GM19467 (cell line): ENCODE measurements around the gene FAM229B.
A peak's percentile ranks its signal among the peaks of the same experiment; 100 is the strongest.
"Not testable (repeated sequence)": the region's sequence is repeated elsewhere in the genome, so short reads cannot be mapped to it uniquely, and the experiment has no call there.

Experiments
- ATAC-seq: cut with Tn5 transposase; IDR thresholded peaks from one replicate; pipeline ENCODE4 v1.9.1; 2021; ENCODE audit warnings: mild to moderate bottlenecking, moderate library complexity; ENCODE audit not compliant: unreplicated experiment

FAM229B gene

GRCh38 chr6:112087136-112087911 lies at the start of gene FAM229B, which contains the start of gene TUBE1:
FAM229B (plus strand) TSS chr6:112087591; CDS start chr6:112099284, 11,693 bp downstream.
TUBE1 (minus strand) TSS chr6:112087482; CDS start chr6:112087434, 48 bp downstream.
- peak; percentile 98 for ATAC-seq

GRCh38 chr6:112037783-112038216 lies 49.6 kb upstream of the FAM229B start:
- ATAC-seq, result no peak

GRCh38 chr6:112038268-112038667 lies 49.1 kb upstream of the FAM229B start:
- ATAC-seq, result no peak

GRCh38 chr6:112038756-112039430 lies 48.5 kb upstream of the FAM229B start:
- ATAC-seq, result no peak

GRCh38 chr6:112039431-112039770 lies 48.0 kb upstream of the FAM229B start:
- ATAC-seq, result no peak

- ATAC-seq, result no peak
These were observed 46.4 kb upstream of the FAM229B start for GRCh38 chr6:112040956-112041355.

- no peak for ATAC-seq
These were observed 45.9 kb upstream of the FAM229B start for GRCh38 chr6:112041535-112041934.

GRCh38 chr6:112043032-112044007 lies 44.1 kb upstream of the FAM229B start:
- peak; percentile 92 for ATAC-seq

GRCh38 chr6:112044196-112044595 lies 43.2 kb upstream of the FAM229B start:
- ATAC-seq, result no peak

GRCh38 chr6:112044856-112045255 lies 42.5 kb upstream of the FAM229B start:
- ATAC-seq, result no peak

- ATAC-seq, result not testable (repeated sequence)
These were observed 39.9 kb upstream of the FAM229B start for GRCh38 chr6:112047523-112047922.

- no peak for ATAC-seq
These were observed 38.2 kb upstream of the FAM229B start for GRCh38 chr6:112049026-112049799.

- no peak for ATAC-seq
These were observed 37.4 kb upstream of the FAM229B start for GRCh38 chr6:112049996-112050395.

- ATAC-seq, result no peak
These were observed 37.0 kb upstream of the FAM229B start for GRCh38 chr6:112050429-112050828.

- ATAC-seq, result not testable (repeated sequence)
These were observed 36.1 kb upstream of the FAM229B start for GRCh38 chr6:112051251-112051740.

GRCh38 chr6:112054001-112054400 lies 33.4 kb upstream of the FAM229B start, which contains the start of gene CCN6:
CCN6 (plus strand) TSS chr6:112054104; CDS start chr6:112054358, 254 bp downstream.
- no peak for ATAC-seq

- no peak for ATAC-seq
These were observed 32.7 kb upstream of the FAM229B start for GRCh38 chr6:112054555-112055190.

- no peak for ATAC-seq
These were observed 29.0 kb upstream of the FAM229B start for GRCh38 chr6:112058243-112059032.

GRCh38 chr6:112061605-112062004 lies 25.8 kb upstream of the FAM229B start:
- no peak for ATAC-seq
